Measurements from ENCODE around the gene RGS6. TPM values are rescaled to one million over a fixed set of nuclear protein-coding genes. Genes with fewer than 3 reads are reported as not detected.

Gene RGS6
- total and polyA plus RNA-seq, 2 experiments from 2014 or later, result not detected

DNA sequence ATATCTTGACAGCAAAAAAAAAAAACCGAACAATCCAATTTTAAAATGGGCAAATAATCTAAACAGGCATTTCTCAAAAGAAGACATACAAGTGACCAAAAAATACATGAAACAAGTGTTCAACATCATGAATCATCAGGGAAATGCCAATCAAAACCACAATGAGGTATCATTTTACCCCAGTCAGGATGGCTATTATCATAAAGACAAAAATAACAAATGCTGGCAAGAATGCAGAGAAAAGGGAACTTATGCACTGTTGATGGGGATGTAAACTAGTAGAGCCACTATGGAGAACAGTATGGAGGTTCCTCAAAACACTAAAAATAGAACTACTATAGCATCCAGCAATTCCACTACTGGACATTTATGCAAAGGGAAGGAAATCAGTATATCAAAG, 448.2 kb downstream of the RGS6 start:
- TF ChIP-seq EZH2phosphoT487 (IDR thresholded peaks at IDR 0.05; ENCODE audit: insufficient read depth, low read depth), result no peak
- no peak for TF ChIP-seq EZH2 (IDR thresholded peaks at IDR 0.05; ENCODE audit: insufficient read depth, poor library complexity, severe bottlenecking)
- in situ Hi-C loops (cut with MboI), result no loop called here
- H3K9me2 ChIP-seq (ENCODE audit: insufficient read depth), result no peaks in the 10 kb centered on the region
- no peaks in the 10 kb centered on the region for H3K79me2 ChIP-seq (ENCODE audit: insufficient read depth)
- no peak for DNase-seq
- peaks cover 6% of the 10 kb centered on the region; the same call in 1 of the 2 replicates for H3K27me3 ChIP-seq (replicated peaks; ENCODE audit: insufficient read depth)
- no peaks in the 10 kb centered on the region for H3K4me1 ChIP-seq (ENCODE audit: insufficient read depth)
- H3K4me2 ChIP-seq (ENCODE audit: unreplicated experiment), result no peak overlapping the region
- H3K9ac ChIP-seq, result no peak overlapping the region
- no peaks in the 10 kb centered on the region for H3F3A ChIP-seq (ENCODE audit: insufficient read depth)
- WGBS, 2 experiments (ENCODE audit: low coverage in 1 of 2, low lambda C conversion rate in 2 of 2, missing lambda C conversion rate in 2 of 2), result 19 to 33% methylated on average over 1 of the region's 1 CpG
- no peaks in the 10 kb centered on the region for H3K36me3 ChIP-seq (ENCODE audit: low read depth)
- H4K20me1 ChIP-seq (ENCODE audit: insufficient read depth), result no peaks in the 10 kb centered on the region
- no peaks in the 10 kb centered on the region for H3K9me3 ChIP-seq (ENCODE audit: low read depth)
- H3K4me3 ChIP-seq, result no peak overlapping the region
- H2AFZ ChIP-seq, result no peak overlapping the region
- no peak overlapping the region for H3K27ac ChIP-seq

DNA sequence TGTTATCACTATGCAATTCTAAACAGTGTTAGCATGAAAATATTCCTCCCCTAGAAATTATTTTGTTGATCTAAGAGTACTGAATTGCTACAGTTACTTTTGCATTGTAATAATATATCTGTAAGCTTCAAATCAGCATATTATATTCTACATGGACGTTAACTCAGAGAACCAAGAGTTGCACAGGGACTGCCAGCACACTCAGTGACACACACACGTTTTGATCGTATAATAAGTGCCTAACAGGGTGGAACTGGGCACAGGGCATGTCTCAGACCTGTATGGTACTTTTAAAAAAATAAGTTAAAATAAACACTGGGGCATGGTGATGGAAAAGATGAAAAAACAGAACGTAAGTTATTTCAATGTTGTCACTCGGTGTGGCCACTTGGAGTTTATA, 451.6 kb downstream of the RGS6 start:
- Histone ChIP-seq H3K4me1 (ENCODE audit: insufficient read depth) (no peaks in the 10 kb centered on the region), H3K27me3 (replicated peaks; ENCODE audit: insufficient read depth) (0 out of 2 replicates have a peak, but pooled peaks cover 6% of the 10 kb centered on the region), H3K36me3 (ENCODE audit: low read depth) (no peaks in the 10 kb centered on the region), H3K4me2 (ENCODE audit: unreplicated experiment) (no peak overlapping the region), H3K4me3 (peak overlapping the region; percentile 17; the same call in 1 of the 2 replicates), H4K20me1 (ENCODE audit: insufficient read depth) (no peaks in the 10 kb centered on the region), H3K9me3 (ENCODE audit: low read depth) (no peaks in the 10 kb centered on the region), H3K9ac (no peak overlapping the region), H3K9me2 (ENCODE audit: insufficient read depth) (no peaks in the 10 kb centered on the region), H3K79me2 (ENCODE audit: insufficient read depth) (no peaks in the 10 kb centered on the region), H2AFZ (peak overlapping the region; percentile 23; the same call in 1 of the 2 replicates), H3K27ac (no peak overlapping the region), H3F3A (ENCODE audit: insufficient read depth) (no peaks in the 10 kb centered on the region)
- 7 to 12% methylated on average over 5 of the region's 5 CpGs for WGBS, 2 experiments (ENCODE audit: low coverage in 1 of 2, low lambda C conversion rate in 2 of 2, missing lambda C conversion rate in 2 of 2)
- DNase-seq, result no peak
- TF ChIP-seq EZH2 (IDR thresholded peaks at IDR 0.05; ENCODE audit: insufficient read depth, poor library complexity, severe bottlenecking) (no peak), EZH2phosphoT487 (IDR thresholded peaks at IDR 0.05; ENCODE audit: insufficient read depth, low read depth) (no peak)
- in situ Hi-C loops (cut with MboI), result no loop called here

DNA sequence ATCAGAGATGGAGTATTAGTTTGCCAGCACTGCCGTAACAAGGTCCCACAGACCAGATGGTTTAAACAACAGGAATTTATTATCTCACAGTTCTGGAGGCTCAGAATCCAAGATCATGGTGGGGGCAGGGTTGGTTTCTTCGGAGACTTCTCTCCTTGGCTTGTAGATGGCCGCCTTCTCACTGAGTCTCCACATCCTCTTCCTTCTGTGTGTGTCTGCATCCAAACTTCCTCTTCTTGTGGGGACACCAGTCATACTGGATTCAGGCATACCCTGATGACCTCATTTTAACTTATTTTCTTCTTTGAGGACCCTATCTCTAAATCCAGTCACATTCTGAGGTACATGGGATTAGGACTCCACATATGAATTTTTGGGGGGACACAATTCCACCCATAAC, 455.5 kb downstream of the RGS6 start:
- Histone ChIP-seq H3K4me1 (ENCODE audit: insufficient read depth) (no peaks in the 10 kb centered on the region), H3K79me2 (ENCODE audit: insufficient read depth) (no peaks in the 10 kb centered on the region), H3K4me3 (no peak overlapping the region), H3K9me3 (ENCODE audit: low read depth) (no peaks in the 10 kb centered on the region), H2AFZ (no peak overlapping the region), H3K27ac (no peak overlapping the region), H3K36me3 (ENCODE audit: low read depth) (no peaks in the 10 kb centered on the region), H4K20me1 (ENCODE audit: insufficient read depth) (no peaks in the 10 kb centered on the region), H3K27me3 (replicated peaks; ENCODE audit: insufficient read depth) (0 out of 2 replicates have a peak, but pooled peaks cover 9% of the 10 kb centered on the region), H3F3A (ENCODE audit: insufficient read depth) (no peaks in the 10 kb centered on the region), H3K9me2 (ENCODE audit: insufficient read depth) (no peaks in the 10 kb centered on the region), H3K4me2 (ENCODE audit: unreplicated experiment) (no peak overlapping the region), H3K9ac (no peak overlapping the region)
- WGBS, 2 experiments (ENCODE audit: low coverage in 1 of 2, low lambda C conversion rate in 2 of 2, missing lambda C conversion rate in 2 of 2), result 17 to 34% methylated on average over 3 of the region's 3 CpGs
- in situ Hi-C loops (cut with MboI), result no loop called here
- TF ChIP-seq EZH2 (IDR thresholded peaks at IDR 0.05; ENCODE audit: insufficient read depth, poor library complexity, severe bottlenecking) (no peak), EZH2phosphoT487 (IDR thresholded peaks at IDR 0.05; ENCODE audit: insufficient read depth, low read depth) (no peak)
- DNase-seq, result no peak

DNA sequence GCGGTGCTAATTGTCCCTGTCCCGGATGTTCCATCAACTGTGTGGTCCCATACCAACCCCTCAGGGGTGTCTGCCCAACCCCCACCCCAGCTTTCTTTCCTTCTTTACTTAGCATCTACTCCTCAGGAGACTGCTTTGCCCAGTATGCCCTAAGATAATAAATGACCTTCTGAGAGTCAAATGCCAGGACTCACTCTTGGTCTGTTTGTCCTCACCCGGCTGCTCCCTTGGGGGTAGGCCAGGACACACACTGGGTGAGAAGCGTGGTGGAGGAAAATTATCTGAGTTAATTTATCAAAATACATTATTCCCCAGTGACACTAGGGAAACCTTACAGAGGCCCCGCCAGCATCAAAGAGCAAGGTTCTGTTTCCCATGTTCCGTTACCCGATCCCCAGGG, 457.0 kb downstream of the RGS6 start:
- Histone ChIP-seq H3K9me2 (ENCODE audit: insufficient read depth) (no peaks in the 10 kb centered on the region), H4K20me1 (ENCODE audit: insufficient read depth) (no peaks in the 10 kb centered on the region), H3K36me3 (ENCODE audit: low read depth) (no peaks in the 10 kb centered on the region), H3K79me2 (ENCODE audit: insufficient read depth) (no peaks in the 10 kb centered on the region), H3K27ac (no peak overlapping the region), H3K4me2 (ENCODE audit: unreplicated experiment) (no peak overlapping the region), H2AFZ (no peak overlapping the region), H3K9ac (no peak overlapping the region), H3K27me3 (replicated peaks; ENCODE audit: insufficient read depth) (0 out of 2 replicates have a peak, but pooled peaks cover 4% of the 10 kb centered on the region), H3K4me3 (no peak overlapping the region), H3K9me3 (ENCODE audit: low read depth) (no peaks in the 10 kb centered on the region), H3F3A (ENCODE audit: insufficient read depth) (no peaks in the 10 kb centered on the region), H3K4me1 (ENCODE audit: insufficient read depth) (no peaks in the 10 kb centered on the region)
- in situ Hi-C loops (cut with MboI), result no loop called here
- no peak for DNase-seq
- TF ChIP-seq EZH2phosphoT487 (IDR thresholded peaks at IDR 0.05; ENCODE audit: insufficient read depth, low read depth) (no peak), EZH2 (IDR thresholded peaks at IDR 0.05; ENCODE audit: insufficient read depth, poor library complexity, severe bottlenecking) (no peak)
- 41 to 43% methylated on average over 7 of the region's 7 CpGs for WGBS, 2 experiments (ENCODE audit: low coverage in 1 of 2, low lambda C conversion rate in 2 of 2, missing lambda C conversion rate in 2 of 2)
